HepG2 (cell line): ENCODE measurements around the gene TRIM28. TPM values are rescaled to one million over a fixed set of nuclear protein-coding genes. Genes with fewer than 3 reads are reported as not detected.

ENCODE experiments used
- FLYWCH1 ChIP-seq: sonication (generic); formaldehyde crosslinking; IDR thresholded peaks from 2 replicates; pipeline ENCODE4 v1.8.1; 2023; ENCODE audit warnings: mild to moderate bottlenecking, missing genetic modification reagents
- MAZ ChIP-seq, 2 experiments: sonication (generic) in 1 of 2; formaldehyde crosslinking in 1 of 2; IDR thresholded peaks; 2 replicates each; pipeline versions ENCODE4 v1.5.0 to v1.6.1; 2012 to 2020; ENCODE audit warnings: low read depth in 2 of 2, mild to moderate bottlenecking in 2 of 2, borderline replicate concordance in 1 of 2, improper control_type of control experiment in 1 of 2, low read length in 1 of 2, missing genetic modification reagents in 1 of 2, moderate library complexity in 1 of 2
- MED8 ChIP-seq: sonication (generic); formaldehyde crosslinking; IDR thresholded peaks from 2 replicates; pipeline ENCODE4 v1.8.1; 2023; ENCODE audit warnings: mild to moderate bottlenecking, missing genetic modification reagents; ENCODE audit not compliant: insufficient replicate concordance
- TARDBP ChIP-seq: sonication (generic); formaldehyde crosslinking; IDR thresholded peaks from 2 replicates; pipeline ENCODE4 v1.8.0; 2022; ENCODE audit warnings: mild to moderate bottlenecking, missing genetic modification reagents
- TBP ChIP-seq: sonication (generic); formaldehyde crosslinking; IDR thresholded peaks from 2 replicates; pipeline ENCODE4 v1.5.0; 2020; ENCODE audit warnings: missing genetic modification reagents
- ZNF256 ChIP-seq: sonication (generic); formaldehyde crosslinking; conservative IDR thresholded peaks from 2 replicates; pipeline ENCODE4 v1.4.0; 2020; ENCODE audit warnings: missing genetic modification reagents
- ZNF501 ChIP-seq: sonication (generic); formaldehyde crosslinking; IDR thresholded peaks from 2 replicates; pipeline ENCODE4 v1.5.1; 2020; ENCODE audit warnings: mild to moderate bottlenecking, moderate library complexity, missing genetic modification reagents
- ZNF883 ChIP-seq: sonication (generic); formaldehyde crosslinking; IDR thresholded peaks from 2 replicates; pipeline ENCODE4 v1.5.1; 2020; ENCODE audit warnings: mild to moderate bottlenecking, missing genetic modification reagents; ENCODE audit errors: not compliant biosample characterization
- polyA plus RNA-seq, 8 experiments: library from polyadenylated mRNA; depleted of rRNA in 3 of 8; stranded (reverse) in 7 of 8; unstranded in 1 of 8; fragments of >200 nt; fragmentation: Illumina TruSeq in 4 of 8; extraction: Trizol in 4 of 8; gene quantifications; 2 replicates each; pipeline versions ENCODE4 v1.2.1 to v1.2.3, GENCODE V29; 2011 to 2016; ENCODE audit warnings: low read depth in 4 of 8, missing spikeins in 1 of 8, mixed read lengths in 1 of 8; ENCODE audit not compliant: insufficient read depth in 1 of 8
- total RNA-seq, 5 experiments: library from RNA; depleted of rRNA; stranded (reverse); fragments of >200 nt; fragmentation: Illumina TruSeq; extraction: Trizol; gene quantifications; 2 replicates each; pipeline ENCODE4 v1.2.3, GENCODE V29; 2016; ENCODE audit warnings: low read depth in 1 of 5
- TF ChIP-seq, protein P1 (sequence below): sonication (generic); formaldehyde crosslinking; IDR thresholded peaks from 2 replicates; pipeline ENCODE4 v1.4.0; 2020; ENCODE audit warnings: missing genetic modification reagents, borderline replicate concordance
- TF ChIP-seq, protein P2 (sequence below): sonication (generic); formaldehyde crosslinking; IDR thresholded peaks from 2 replicates; pipeline ENCODE4 v1.4.0; 2020; ENCODE audit warnings: missing genetic modification reagents
- TF ChIP-seq, protein P3 (sequence below): sonication (generic); formaldehyde crosslinking; IDR thresholded peaks from 2 replicates; pipeline ENCODE4 v1.4.0; 2020; ENCODE audit warnings: missing genetic modification reagents, mild to moderate bottlenecking, borderline replicate concordance
- TF ChIP-seq, protein P4 (sequence below): sonication (generic); formaldehyde crosslinking; IDR thresholded peaks from 2 replicates; pipeline ENCODE4 v1.4.0; 2020; ENCODE audit warnings: mild to moderate bottlenecking, missing genetic modification reagents

Gene TRIM28
- total and polyA plus RNA-seq, 2 of the 13 experiments (the other 11 are each of a cell fraction or from before 2014, with no cell fraction given): 361 to 439 TPM

DNA sequence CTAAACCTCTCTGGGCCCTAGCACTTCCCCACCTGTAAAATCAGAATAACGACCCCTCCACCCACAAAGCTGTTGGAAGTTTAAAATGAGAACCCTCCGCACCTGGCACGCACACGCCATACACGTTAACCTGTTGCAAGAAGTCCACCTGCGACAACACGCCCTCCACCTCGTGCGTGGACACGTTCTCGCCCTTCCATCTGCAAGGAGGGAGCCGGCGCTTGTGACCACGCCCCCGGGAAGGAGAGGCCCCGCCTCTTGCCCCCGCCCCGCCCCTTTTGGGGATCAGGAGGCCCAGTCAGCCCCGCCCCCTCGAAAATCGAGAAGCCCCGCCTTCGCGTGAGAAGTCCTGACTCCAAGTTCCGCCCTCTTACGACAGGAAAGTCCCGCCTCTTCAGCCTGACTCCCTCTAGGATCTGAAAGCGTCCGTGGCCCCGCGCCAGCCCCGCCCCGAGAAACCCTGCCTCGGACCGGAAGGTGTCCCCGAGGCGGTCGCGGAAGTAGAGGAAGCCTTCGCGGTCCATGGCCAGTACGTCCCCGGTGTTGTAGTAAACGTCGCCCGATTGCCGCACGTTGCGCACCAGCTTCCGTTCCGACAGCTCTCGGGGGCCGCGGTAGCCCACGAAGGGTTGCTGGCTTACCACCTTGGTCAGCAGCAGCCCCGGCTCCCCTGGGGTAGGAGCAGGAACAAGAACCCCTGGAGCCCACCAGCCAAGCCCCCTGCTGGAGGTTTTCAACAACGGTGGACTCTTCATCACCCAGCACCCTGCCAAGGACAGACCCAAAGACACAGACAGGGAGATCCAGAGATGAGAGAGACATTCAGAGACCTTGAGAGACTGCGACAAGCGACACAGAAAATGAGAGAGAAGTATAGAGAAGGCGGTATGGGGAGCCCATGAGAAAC is 44.6 kb upstream of the TRIM28 start (continued):
- TF ChIP-seq, protein P1, sequence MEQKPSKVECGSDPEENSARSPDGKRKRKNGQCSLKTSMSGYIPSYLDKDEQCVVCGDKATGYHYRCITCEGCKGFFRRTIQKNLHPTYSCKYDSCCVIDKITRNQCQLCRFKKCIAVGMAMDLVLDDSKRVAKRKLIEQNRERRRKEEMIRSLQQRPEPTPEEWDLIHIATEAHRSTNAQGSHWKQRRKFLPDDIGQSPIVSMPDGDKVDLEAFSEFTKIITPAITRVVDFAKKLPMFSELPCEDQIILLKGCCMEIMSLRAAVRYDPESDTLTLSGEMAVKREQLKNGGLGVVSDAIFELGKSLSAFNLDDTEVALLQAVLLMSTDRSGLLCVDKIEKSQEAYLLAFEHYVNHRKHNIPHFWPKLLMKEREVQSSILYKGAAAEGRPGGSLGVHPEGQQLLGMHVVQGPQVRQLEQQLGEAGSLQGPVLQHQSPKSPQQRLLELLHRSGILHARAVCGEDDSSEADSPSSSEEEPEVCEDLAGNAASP (CRISPR knock-in tag): peak; percentile 39; the same call in 1 of the 2 replicates
- TF ChIP-seq TARDBP (CRISPR knock-in tag) (peak; percentile 97), ZNF501 (CRISPR knock-in tag) (peak; percentile 85), MED8 (CRISPR knock-in tag) (peak; percentile 76), ZNF256 (CRISPR knock-in tag) (no peak), TBP (CRISPR knock-in tag) (no peak), FLYWCH1 (no peak), MAZ (IDR thresholded peaks at IDR 0.05; ENCODE audit: borderline replicate concordance, low read depth, low read length) (0 out of 2 replicates have a peak, but pooled peaks have one; percentile 68), MAZ (CRISPR knock-in tag; IDR thresholded peaks at IDR 0.05; ENCODE audit: low read depth) (peak; percentile 89), ZNF883 (CRISPR knock-in tag) (no peak)
- TF ChIP-seq, protein P2, sequence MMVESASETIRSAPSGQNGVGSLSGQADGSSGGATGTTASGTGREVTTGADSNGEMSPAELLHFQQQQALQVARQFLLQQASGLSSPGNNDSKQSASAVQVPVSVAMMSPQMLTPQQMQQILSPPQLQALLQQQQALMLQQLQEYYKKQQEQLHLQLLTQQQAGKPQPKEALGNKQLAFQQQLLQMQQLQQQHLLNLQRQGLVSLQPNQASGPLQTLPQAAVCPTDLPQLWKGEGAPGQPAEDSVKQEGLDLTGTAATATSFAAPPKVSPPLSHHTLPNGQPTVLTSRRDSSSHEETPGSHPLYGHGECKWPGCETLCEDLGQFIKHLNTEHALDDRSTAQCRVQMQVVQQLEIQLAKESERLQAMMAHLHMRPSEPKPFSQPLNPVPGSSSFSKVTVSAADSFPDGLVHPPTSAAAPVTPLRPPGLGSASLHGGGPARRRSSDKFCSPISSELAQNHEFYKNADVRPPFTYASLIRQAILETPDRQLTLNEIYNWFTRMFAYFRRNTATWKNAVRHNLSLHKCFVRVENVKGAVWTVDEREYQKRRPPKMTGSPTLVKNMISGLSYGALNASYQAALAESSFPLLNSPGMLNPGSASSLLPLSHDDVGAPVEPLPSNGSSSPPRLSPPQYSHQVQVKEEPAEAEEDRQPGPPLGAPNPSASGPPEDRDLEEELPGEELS (CRISPR knock-in tag): peak; percentile 76; the same call in 1 of the 2 replicates
- TF ChIP-seq, protein P3, sequence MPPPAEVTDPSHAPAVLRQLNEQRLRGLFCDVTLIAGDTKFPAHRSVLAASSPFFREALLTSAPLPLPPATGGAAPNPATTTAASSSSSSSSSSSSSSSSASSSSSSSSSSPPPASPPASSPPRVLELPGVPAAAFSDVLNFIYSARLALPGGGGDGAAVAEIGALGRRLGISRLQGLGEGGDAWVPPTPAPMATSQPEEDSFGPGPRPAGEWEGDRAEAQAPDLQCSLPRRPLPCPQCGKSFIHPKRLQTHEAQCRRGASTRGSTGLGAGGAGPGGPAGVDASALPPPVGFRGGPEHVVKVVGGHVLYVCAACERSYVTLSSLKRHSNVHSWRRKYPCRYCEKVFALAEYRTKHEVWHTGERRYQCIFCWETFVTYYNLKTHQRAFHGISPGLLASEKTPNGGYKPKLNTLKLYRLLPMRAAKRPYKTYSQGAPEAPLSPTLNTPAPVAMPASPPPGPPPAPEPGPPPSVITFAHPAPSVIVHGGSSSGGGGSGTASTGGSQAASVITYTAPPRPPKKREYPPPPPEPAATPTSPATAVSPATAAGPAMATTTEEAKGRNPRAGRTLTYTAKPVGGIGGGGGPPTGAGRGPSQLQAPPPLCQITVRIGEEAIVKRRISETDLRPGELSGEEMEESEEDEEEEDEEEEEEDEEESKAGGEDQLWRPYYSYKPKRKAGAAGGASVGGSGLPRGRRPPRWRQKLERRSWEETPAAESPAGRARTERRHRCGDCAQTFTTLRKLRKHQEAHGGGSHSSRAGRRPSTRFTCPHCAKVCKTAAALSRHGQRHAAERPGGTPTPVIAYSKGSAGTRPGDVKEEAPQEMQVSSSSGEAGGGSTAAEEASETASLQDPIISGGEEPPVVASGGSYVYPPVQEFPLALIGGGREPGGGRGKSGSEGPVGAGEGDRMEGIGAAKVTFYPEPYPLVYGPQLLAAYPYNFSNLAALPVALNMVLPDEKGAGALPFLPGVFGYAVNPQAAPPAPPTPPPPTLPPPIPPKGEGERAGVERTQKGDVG (CRISPR knock-in tag): no peak
- TF ChIP-seq, protein P4, sequence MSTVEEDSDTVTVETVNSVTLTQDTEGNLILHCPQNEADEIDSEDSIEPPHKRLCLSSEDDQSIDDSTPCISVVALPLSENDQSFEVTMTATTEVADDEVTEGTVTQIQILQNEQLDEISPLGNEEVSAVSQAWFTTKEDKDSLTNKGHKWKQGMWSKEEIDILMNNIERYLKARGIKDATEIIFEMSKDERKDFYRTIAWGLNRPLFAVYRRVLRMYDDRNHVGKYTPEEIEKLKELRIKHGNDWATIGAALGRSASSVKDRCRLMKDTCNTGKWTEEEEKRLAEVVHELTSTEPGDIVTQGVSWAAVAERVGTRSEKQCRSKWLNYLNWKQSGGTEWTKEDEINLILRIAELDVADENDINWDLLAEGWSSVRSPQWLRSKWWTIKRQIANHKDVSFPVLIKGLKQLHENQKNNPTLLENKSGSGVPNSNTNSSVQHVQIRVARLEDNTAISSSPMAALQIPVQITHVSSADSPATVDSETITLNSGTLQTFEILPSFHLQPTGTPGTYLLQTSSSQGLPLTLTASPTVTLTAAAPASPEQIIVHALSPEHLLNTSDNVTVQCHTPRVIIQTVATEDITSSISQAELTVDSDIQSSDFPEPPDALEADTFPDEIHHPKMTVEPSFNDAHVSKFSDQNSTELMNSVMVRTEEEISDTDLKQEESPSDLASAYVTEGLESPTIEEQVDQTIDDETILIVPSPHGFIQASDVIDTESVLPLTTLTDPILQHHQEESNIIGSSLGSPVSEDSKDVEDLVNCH (CRISPR knock-in tag): no peak
